Smooth muscle cell (in vitro differentiated cells): Measurements from ENCODE around the gene POLH. TPM values are rescaled to one million over a fixed set of nuclear protein-coding genes. Genes with fewer than 3 reads are reported as not detected.

Source experiments
- DNase-seq: peaks from one replicate; lab custom pipeline; 2025; ENCODE audit not compliant: unreplicated experiment; lab: John Stamatoyannopoulos, UW
- H2AFZ ChIP-seq: fragments of 200-600 bp; sonication (generic); 2 replicates; pipeline ENCODE4 v1.6.0; 2016; ENCODE audit warnings: antibody characterized with exemption, low read depth, mild to moderate bottlenecking
- H3F3A ChIP-seq: fragments of 200-600 bp; sonication (generic); 2 replicates; pipeline ENCODE4 v1.6.0; 2017; ENCODE audit warnings: antibody characterized with exemption, low read depth
- H3K27ac ChIP-seq: fragments of 200-600 bp; sonication (generic); 2 replicates; pipeline ENCODE4 v1.5.1; 2016; ENCODE audit warnings: low read depth, mild to moderate bottlenecking
- H3K27me3 ChIP-seq: fragments of 200-600 bp; sonication (generic); 2 replicates; pipeline ENCODE4 v1.6.1; 2016; ENCODE audit warnings: low read depth, mild to moderate bottlenecking
- H3K36me3 ChIP-seq: fragments of 200-600 bp; sonication (generic); 2 replicates; pipeline ENCODE4 v1.5.1; 2016; ENCODE audit warnings: low read depth
- H3K4me1 ChIP-seq: fragments of 200-600 bp; sonication (generic); 2 replicates; pipeline ENCODE4 v1.5.1; 2016; ENCODE audit warnings: low read depth
- H3K4me2 ChIP-seq: fragments of 200-600 bp; sonication (generic); 2 replicates; pipeline ENCODE4 v1.6.0; 2016; ENCODE audit warnings: mild to moderate bottlenecking
- H3K4me3 ChIP-seq: fragments of 200-600 bp; sonication (generic); 2 replicates; pipeline ENCODE4 v1.5.1; 2016; ENCODE audit warnings: mild to moderate bottlenecking
- H3K79me2 ChIP-seq: fragments of 200-600 bp; sonication (generic); 2 replicates; pipeline ENCODE4 v1.6.0; 2016; ENCODE audit warnings: low read depth, mild to moderate bottlenecking
- H3K9ac ChIP-seq: fragments of 200-600 bp; sonication (generic); 2 replicates; pipeline ENCODE4 v1.6.0; 2016; ENCODE audit warnings: low read depth
- H3K9me3 ChIP-seq: fragments of 200-600 bp; sonication (generic); replicated peaks from 2 replicates; pipeline ENCODE4 v1.5.1; 2016; ENCODE audit warnings: low read depth
- H4K20me1 ChIP-seq: fragments of 200-600 bp; sonication (generic); 2 replicates; pipeline ENCODE4 v1.6.0; 2016; ENCODE audit warnings: low read depth
- CTCF ChIP-seq: fragments of 200-600 bp; sonication (generic); IDR thresholded peaks from 2 replicates; pipeline ENCODE4 v1.5.1; 2017; ENCODE audit warnings: borderline replicate concordance, mild to moderate bottlenecking, antibody characterized with exemption; ENCODE audit not compliant: insufficient read depth, poor library complexity, severe bottlenecking
- WGBS: methylation state at CpG from one replicate; pipeline ENCODE4 v1.1.7; 2016; ENCODE audit warnings: low lambda C conversion rate; 5-methylcytosine and 5-hydroxymethylcytosine counted together
- polyA plus RNA-seq: library from polyadenylated mRNA; unstranded; fragments of >200 nt; fragmentation: Nextera tagmentation; extraction: Ambion mirVana; gene quantifications from 2 replicates; pipeline ENCODE4 v1.2.1, GENCODE V29; 2016
- total RNA-seq: library from RNA; depleted of rRNA; stranded (reverse); fragments of >200 nt; gene quantifications from 2 replicates; pipeline ENCODE4 v1.2.3, GENCODE V29; 2014

Gene POLH
- total and polyA plus RNA-seq, 2 experiments from 2014 or later, result 8.4 to 13.3 TPM

- Histone ChIP-seq H3K27me3 (no peaks in the 10 kb centered on the region), H3K9me3 (no peaks in the 10 kb centered on the region), H3K4me2 (peak overlapping the region; percentile 90), H3K4me1 (peaks cover 12% of the 10 kb centered on the region), H3K4me3 (peak overlapping the region; percentile 76), H3K36me3 (no peaks in the 10 kb centered on the region), H3K27ac (peak overlapping the region; percentile 95), H2AFZ (no peak overlapping the region), H3F3A (peaks cover 15% of the 10 kb centered on the region), H4K20me1 (no peaks in the 10 kb centered on the region), H3K9ac (peak overlapping the region; percentile 94), H3K79me2 (peaks cover 27% of the 10 kb centered on the region)
- DNase-seq, result peak; percentile 18
- no peak for TF ChIP-seq CTCF
- WGBS, result 65% methylated on average over 5 of the region's 5 CpGs
Measured at GRCh38 chr6:43627008-43627825, 51.2 kb downstream of the POLH start.

- no peak overlapping the region for H2AFZ ChIP-seq
- peaks cover 12% of the 10 kb centered on the region for H3K4me1 ChIP-seq
- H3K4me2 ChIP-seq, result peak overlapping the region; percentile 90
- H3K9me3 ChIP-seq, result no peaks in the 10 kb centered on the region
- peak; percentile 38 for DNase-seq
- H3F3A ChIP-seq, result peaks cover 15% of the 10 kb centered on the region
- peak overlapping the region; percentile 95 for H3K27ac ChIP-seq
- peak overlapping the region; percentile 94 for H3K9ac ChIP-seq
- H3K36me3 ChIP-seq, result no peaks in the 10 kb centered on the region
- H3K4me3 ChIP-seq, result peak overlapping the region; percentile 76
- H4K20me1 ChIP-seq, result no peaks in the 10 kb centered on the region
- H3K27me3 ChIP-seq, result no peaks in the 10 kb centered on the region
- H3K79me2 ChIP-seq, result peaks cover 27% of the 10 kb centered on the region
- 10% methylated on average over 24 of the region's 25 CpGs for WGBS
- no peak for TF ChIP-seq CTCF
Measured at GRCh38 chr6:43628393-43629103, 52.6 kb downstream of the POLH start.

- Histone ChIP-seq H3K79me2 (peaks cover 27% of the 10 kb centered on the region), H3K4me2 (peak within 1 kb of the TSS; percentile 90), H3K27me3 (no peaks in the 10 kb centered on the region), H3K4me3 (peak within 1 kb of the TSS; percentile 76), H3K36me3 (no peaks in the 10 kb centered on the region), H3K9ac (peak within 1 kb of the TSS; percentile 94), H3K9me3 (no peaks in the 10 kb centered on the region), H3K27ac (peak within 1 kb of the TSS; percentile 95), H3K4me1 (peaks cover 12% of the 10 kb centered on the region), H3F3A (peaks cover 15% of the 10 kb centered on the region), H4K20me1 (no peaks in the 10 kb centered on the region), H2AFZ (peak within 1 kb of the TSS; percentile 61)
- DNase-seq, result peak; percentile 90
- WGBS, result under 1% methylated on average over 32 of the region's 46 CpGs
- no peak for TF ChIP-seq CTCF
Measured at GRCh38 chr6:43629104-43629504, 53.1 kb downstream of the POLH start, which contains the start of gene GTPBP2. TSS of gene GTPBP2 (minus strand) at chr6:43629264. CDS start at chr6:43629162, 102 bp downstream.
